ENCODE measurements around the gene UFC1. TPM values are rescaled to one million over a fixed set of nuclear protein-coding genes. Genes with fewer than 3 reads are reported as not detected.
A peak's percentile ranks its signal among the peaks of the same experiment; 100 is the strongest.

UFC1 gene
- total and polyA plus RNA-seq, 2 of the 13 experiments (the other 11 are each of a cell fraction or from before 2014, with no cell fraction given) = 72.8 to 85.2 TPM

DNA sequence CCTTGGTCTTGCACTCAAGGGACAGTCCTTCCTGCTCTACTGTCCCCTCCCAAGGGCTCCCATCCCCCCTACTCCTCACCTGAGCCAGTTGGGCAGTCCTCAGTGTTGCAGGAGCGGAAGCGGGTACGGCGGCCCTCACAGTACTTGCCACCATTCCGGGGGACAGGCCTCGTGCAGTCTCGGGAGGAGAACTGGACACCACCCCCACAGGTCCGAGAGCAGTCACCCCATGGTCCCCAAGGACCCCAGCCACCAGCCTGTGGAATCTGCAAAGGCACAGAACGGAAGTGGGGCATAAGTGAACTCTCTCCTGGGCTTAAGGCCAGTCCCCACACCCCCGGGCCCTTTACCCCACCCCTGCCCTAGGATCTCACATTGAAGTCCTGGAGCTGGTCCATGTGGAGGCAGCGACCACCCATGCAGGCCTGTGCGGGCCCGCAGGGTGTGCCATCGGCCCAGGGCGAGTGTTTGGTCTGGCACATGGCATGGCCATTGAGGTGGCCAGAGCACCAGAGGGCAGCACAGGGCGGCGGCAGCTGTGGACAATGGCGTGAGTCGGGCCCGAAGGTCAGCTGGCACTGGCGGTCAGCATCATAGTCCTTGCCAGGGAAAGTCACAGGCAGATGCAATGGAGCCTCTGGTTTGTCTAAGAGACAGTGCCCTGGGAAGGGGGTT is 39.9 kb downstream of the UFC1 start (continued):
- TF ChIP-seq, protein P1, sequence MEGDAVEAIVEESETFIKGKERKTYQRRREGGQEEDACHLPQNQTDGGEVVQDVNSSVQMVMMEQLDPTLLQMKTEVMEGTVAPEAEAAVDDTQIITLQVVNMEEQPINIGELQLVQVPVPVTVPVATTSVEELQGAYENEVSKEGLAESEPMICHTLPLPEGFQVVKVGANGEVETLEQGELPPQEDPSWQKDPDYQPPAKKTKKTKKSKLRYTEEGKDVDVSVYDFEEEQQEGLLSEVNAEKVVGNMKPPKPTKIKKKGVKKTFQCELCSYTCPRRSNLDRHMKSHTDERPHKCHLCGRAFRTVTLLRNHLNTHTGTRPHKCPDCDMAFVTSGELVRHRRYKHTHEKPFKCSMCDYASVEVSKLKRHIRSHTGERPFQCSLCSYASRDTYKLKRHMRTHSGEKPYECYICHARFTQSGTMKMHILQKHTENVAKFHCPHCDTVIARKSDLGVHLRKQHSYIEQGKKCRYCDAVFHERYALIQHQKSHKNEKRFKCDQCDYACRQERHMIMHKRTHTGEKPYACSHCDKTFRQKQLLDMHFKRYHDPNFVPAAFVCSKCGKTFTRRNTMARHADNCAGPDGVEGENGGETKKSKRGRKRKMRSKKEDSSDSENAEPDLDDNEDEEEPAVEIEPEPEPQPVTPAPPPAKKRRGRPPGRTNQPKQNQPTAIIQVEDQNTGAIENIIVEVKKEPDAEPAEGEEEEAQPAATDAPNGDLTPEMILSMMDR (CRISPR knock-in tag; IDR thresholded peaks at IDR 0.05) = peak; percentile 64
- no peak for TF ChIP-seq GABPB1 (CRISPR knock-in tag; IDR thresholded peaks at IDR 0.05)
- TF ChIP-seq, protein P2, sequence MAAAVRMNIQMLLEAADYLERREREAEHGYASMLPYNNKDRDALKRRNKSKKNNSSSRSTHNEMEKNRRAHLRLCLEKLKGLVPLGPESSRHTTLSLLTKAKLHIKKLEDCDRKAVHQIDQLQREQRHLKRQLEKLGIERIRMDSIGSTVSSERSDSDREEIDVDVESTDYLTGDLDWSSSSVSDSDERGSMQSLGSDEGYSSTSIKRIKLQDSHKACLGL (CRISPR knock-in tag; IDR thresholded peaks at IDR 0.05) = 0 out of 2 replicates have a peak, but pooled peaks have one; percentile 31
- no peak for TF ChIP-seq ELF4 (CRISPR knock-in tag; IDR thresholded peaks at IDR 0.05; ENCODE audit: borderline replicate concordance)
- TF ChIP-seq ZNF430 (CRISPR knock-in tag; IDR thresholded peaks at IDR 0.05) = no peak
- TF ChIP-seq HNRNPL (IDR thresholded peaks at IDR 0.05; ENCODE audit: low read depth, low read length) = peak; percentile 96
- TF ChIP-seq, protein P3, sequence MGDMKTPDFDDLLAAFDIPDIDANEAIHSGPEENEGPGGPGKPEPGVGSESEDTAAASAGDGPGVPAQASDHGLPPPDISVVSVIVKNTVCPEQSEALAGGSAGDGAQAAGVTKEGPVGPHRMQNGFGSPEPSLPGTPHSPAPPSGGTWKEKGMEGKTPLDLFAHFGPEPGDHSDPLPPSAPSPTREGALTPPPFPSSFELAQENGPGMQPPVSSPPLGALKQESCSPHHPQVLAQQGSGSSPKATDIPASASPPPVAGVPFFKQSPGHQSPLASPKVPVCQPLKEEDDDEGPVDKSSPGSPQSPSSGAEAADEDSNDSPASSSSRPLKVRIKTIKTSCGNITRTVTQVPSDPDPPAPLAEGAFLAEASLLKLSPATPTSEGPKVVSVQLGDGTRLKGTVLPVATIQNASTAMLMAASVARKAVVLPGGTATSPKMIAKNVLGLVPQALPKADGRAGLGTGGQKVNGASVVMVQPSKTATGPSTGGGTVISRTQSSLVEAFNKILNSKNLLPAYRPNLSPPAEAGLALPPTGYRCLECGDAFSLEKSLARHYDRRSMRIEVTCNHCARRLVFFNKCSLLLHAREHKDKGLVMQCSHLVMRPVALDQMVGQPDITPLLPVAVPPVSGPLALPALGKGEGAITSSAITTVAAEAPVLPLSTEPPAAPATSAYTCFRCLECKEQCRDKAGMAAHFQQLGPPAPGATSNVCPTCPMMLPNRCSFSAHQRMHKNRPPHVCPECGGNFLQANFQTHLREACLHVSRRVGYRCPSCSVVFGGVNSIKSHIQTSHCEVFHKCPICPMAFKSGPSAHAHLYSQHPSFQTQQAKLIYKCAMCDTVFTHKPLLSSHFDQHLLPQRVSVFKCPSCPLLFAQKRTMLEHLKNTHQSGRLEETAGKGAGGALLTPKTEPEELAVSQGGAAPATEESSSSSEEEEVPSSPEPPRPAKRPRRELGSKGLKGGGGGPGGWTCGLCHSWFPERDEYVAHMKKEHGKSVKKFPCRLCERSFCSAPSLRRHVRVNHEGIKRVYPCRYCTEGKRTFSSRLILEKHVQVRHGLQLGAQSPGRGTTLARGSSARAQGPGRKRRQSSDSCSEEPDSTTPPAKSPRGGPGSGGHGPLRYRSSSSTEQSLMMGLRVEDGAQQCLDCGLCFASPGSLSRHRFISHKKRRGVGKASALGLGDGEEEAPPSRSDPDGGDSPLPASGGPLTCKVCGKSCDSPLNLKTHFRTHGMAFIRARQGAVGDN (CRISPR knock-in tag; IDR thresholded peaks at IDR 0.05) = peak; percentile 74
- TF ChIP-seq, protein P4, sequence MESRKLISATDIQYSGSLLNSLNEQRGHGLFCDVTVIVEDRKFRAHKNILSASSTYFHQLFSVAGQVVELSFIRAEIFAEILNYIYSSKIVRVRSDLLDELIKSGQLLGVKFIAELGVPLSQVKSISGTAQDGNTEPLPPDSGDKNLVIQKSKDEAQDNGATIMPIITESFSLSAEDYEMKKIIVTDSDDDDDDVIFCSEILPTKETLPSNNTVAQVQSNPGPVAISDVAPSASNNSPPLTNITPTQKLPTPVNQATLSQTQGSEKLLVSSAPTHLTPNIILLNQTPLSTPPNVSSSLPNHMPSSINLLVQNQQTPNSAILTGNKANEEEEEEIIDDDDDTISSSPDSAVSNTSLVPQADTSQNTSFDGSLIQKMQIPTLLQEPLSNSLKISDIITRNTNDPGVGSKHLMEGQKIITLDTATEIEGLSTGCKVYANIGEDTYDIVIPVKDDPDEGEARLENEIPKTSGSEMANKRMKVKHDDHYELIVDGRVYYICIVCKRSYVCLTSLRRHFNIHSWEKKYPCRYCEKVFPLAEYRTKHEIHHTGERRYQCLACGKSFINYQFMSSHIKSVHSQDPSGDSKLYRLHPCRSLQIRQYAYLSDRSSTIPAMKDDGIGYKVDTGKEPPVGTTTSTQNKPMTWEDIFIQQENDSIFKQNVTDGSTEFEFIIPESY (CRISPR knock-in tag; IDR thresholded peaks at IDR 0.05) = peak; percentile 98
- TF ChIP-seq, protein P5, sequence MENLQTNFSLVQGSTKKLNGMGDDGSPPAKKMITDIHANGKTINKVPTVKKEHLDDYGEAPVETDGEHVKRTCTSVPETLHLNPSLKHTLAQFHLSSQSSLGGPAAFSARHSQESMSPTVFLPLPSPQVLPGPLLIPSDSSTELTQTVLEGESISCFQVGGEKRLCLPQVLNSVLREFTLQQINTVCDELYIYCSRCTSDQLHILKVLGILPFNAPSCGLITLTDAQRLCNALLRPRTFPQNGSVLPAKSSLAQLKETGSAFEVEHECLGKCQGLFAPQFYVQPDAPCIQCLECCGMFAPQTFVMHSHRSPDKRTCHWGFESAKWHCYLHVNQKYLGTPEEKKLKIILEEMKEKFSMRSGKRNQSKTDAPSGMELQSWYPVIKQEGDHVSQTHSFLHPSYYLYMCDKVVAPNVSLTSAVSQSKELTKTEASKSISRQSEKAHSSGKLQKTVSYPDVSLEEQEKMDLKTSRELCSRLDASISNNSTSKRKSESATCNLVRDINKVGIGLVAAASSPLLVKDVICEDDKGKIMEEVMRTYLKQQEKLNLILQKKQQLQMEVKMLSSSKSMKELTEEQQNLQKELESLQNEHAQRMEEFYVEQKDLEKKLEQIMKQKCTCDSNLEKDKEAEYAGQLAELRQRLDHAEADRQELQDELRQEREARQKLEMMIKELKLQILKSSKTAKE (CRISPR knock-in tag; IDR thresholded peaks at IDR 0.05; ENCODE audit: borderline replicate concordance) = no peak
- no peak for TF ChIP-seq CHD2 (IDR thresholded peaks at IDR 0.05; ENCODE audit: low read depth, low read length)
- no peak for TF ChIP-seq CAMTA2 (CRISPR knock-in tag; IDR thresholded peaks at IDR 0.05; ENCODE audit: borderline replicate concordance)
- 0 out of 2 replicates have a peak, but pooled peaks have one; percentile 27 for TF ChIP-seq HNF4G (IDR thresholded peaks at IDR 0.05; ENCODE audit: borderline replicate concordance, low read depth, low read length)
- TF ChIP-seq HNF4G (CRISPR knock-in tag; IDR thresholded peaks at IDR 0.05; ENCODE audit: borderline replicate concordance, low read depth) = no peak
- no peak for TF ChIP-seq TBP (CRISPR knock-in tag; IDR thresholded peaks at IDR 0.05)
- TF ChIP-seq LCORL (IDR thresholded peaks at IDR 0.05) = no peak
- no peak for TF ChIP-seq LCORL (CRISPR knock-in tag; IDR thresholded peaks at IDR 0.05)

All from HepG2 (cell line).